22Rv1 (cell line): ENCODE results near the gene CD151.

Source experiments
- H3K27ac ChIP-seq: fragments of 450-650 bp; 2 replicates; pipeline ENCODE4 v1.5.1; 2017
- ZFX ChIP-seq: fragments of 450-650 bp; IDR thresholded peaks from 2 replicates; pipeline ENCODE4 v1.6.1; 2017; ENCODE audit warnings: antibody characterized with exemption, borderline replicate concordance
- TF ChIP-seq, protein P1 (sequence below): fragments of 450-650 bp; IDR thresholded peaks from 2 replicates; pipeline ENCODE4 v1.5.1; 2017; ENCODE audit warnings: mild to moderate bottlenecking

The CD151 gene

DNA sequence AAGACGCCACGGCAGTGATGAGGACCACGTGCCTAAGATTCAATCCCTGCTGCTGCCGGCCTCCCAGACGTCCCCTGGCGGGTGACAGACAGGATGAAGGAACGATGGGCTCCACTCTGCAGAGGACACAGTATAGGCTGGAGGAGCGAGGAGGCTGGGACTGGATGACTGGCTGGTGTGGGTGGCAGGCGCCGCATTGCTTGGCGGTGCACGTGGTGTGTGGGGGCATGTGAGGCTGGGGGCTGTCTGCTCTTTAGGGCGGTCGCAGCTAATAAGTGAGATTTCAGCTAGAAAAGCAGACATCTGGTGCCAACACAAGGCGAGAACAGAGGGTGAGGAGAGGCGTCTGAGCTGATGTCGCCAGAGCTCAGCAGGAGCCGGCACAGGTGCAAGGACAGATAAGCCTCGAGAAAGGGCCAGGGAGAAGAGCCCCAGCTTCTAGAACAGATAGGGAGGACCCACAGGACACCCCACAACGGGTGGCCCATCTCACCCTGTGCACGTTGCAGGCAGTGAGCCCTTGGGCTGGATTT, 43.1 kb downstream of the CD151 start:
- TF ChIP-seq, protein P1, sequence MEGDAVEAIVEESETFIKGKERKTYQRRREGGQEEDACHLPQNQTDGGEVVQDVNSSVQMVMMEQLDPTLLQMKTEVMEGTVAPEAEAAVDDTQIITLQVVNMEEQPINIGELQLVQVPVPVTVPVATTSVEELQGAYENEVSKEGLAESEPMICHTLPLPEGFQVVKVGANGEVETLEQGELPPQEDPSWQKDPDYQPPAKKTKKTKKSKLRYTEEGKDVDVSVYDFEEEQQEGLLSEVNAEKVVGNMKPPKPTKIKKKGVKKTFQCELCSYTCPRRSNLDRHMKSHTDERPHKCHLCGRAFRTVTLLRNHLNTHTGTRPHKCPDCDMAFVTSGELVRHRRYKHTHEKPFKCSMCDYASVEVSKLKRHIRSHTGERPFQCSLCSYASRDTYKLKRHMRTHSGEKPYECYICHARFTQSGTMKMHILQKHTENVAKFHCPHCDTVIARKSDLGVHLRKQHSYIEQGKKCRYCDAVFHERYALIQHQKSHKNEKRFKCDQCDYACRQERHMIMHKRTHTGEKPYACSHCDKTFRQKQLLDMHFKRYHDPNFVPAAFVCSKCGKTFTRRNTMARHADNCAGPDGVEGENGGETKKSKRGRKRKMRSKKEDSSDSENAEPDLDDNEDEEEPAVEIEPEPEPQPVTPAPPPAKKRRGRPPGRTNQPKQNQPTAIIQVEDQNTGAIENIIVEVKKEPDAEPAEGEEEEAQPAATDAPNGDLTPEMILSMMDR: no peak
- TF ChIP-seq ZFX: no peak
- H3K27ac ChIP-seq: no peak overlapping the region

GRCh38 chr11:876545-876944, 43.8 kb downstream of the CD151 start:
- TF ChIP-seq, protein P1: no peak
- TF ChIP-seq ZFX: no peak
- H3K27ac ChIP-seq: no peak overlapping the region

DNA sequence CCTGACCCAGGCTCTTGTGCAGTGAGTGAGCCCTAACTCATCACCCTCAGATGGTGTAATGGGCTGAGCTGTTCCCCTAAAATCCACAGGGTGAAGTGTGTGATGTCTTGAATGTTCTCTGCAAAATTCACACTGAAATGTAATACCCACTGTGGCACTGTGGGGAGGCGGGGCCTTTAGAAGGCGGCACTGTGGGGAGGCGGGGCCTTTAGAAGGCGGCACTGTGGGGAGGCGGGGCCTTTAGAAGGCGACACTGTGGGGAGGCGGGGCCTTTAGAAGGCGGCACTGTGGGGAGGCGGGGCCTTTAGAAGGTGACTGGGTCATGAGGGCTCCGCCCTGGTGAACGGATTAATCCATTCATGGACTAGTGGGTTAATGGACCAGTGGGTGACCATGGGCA, 44.8 kb downstream of the CD151 start:
- no peak overlapping the region for H3K27ac ChIP-seq
- TF ChIP-seq ZFX: no peak
- TF ChIP-seq, protein P1: no peak

GRCh38 chr11:880447-880846, 47.7 kb downstream of the CD151 start:
- H3K27ac ChIP-seq: no peak overlapping the region
- TF ChIP-seq ZFX: no peak
- TF ChIP-seq, protein P1: no peak

GRCh38 chr11:882596-882995, 49.8 kb downstream of the CD151 start:
- H3K27ac ChIP-seq: no peak overlapping the region
- TF ChIP-seq ZFX: no peak
- TF ChIP-seq, protein P1: no peak

GRCh38 chr11:883527-883926, 50.8 kb downstream of the CD151 start:
- no peak overlapping the region for H3K27ac ChIP-seq
- TF ChIP-seq ZFX: no peak
- TF ChIP-seq, protein P1: no peak

DNA sequence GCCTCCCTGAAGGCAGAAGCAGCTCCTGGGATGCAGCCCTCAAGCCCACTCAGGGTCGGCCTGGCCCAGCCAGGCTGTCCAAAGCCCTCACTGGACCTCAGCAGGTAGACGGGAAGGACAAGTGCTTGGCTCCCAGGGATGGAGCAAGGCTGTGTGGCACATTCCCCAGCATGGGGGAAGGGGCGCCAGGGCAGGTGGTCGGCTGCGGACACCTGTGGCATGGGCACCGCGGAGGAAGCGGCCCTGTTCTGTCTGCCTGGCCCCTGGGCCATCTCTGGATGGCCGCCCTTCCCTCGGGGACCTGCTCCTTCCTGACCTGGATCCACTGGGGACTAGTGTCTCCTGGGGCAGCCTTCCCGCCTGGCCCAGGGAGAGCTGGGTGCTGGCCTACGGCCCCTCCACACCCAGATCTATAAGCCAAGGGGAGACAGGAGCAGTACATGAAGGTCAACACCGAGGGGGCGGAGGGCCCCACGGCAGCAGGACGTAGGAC, 51.9 kb downstream of the CD151 start:
- TF ChIP-seq ZFX: no peak
- TF ChIP-seq, protein P1: no peak
- no peak overlapping the region for H3K27ac ChIP-seq
